ENCODE data around the gene PRKAG2. TPM values are rescaled to one million over a fixed set of nuclear protein-coding genes. Genes with fewer than 3 reads are reported as not detected.

PRKAG2 gene
- polyA plus RNA-seq, 1 of the 3 experiments (the other 2 are of a cell fraction): 51.6 TPM

DNA sequence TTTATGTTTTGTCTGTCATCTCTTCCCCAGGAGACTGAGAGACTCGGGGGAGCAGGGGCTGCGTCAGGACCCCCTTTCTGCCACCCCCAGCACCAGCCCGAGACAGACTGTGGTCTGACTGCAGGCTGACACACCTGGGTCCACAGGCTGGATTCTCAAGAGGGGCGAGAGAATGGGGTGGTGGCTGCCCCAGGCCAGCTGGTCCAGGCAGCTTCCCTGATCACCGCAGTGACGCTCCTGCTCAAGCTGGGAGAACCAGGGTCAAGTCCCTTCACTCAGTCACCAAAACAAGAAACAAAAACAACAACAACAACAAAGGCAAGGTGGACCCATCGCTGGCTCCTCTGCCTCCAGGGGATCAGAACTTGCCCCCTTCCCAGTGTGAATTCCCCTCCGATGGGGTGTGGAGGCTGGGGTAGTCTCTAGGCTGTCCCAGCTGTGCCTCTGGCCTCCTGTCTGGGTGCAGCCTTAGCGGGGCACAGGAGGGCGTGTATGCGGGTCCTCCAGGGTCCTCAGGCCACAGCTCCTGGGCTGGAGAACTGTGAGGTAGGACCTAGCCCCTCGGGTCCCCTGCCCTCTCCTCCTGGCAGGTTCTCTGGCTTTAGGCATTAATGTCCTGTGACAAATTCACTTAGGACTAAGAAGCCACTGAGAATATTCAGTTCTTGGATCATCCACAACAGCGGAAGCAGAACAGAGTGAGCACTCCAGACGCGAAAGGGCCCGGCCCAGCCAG is 40.6 kb downstream of the PRKAG2 start:
- POLR2A ChIA-PET: no interaction called here
- 40% methylated on average over 9 of the region's 16 CpGs for WGBS (ENCODE audit: low lambda C conversion rate)
- no peak for DNase-seq

More for the DNA sequence above, 40.6 kb downstream of the PRKAG2 start:
- H4K20me1 ChIP-seq (ENCODE audit: insufficient read depth): no peaks in the 10 kb centered on the region
- no peaks in the 10 kb centered on the region for H3K9me3 ChIP-seq
- no peaks in the 10 kb centered on the region for H3K9me2 ChIP-seq
- H3K4me3 ChIP-seq (ENCODE audit: low read depth in 2 of 2, low read length in 1 of 2): no peak overlapping the region
- H3F3A ChIP-seq (replicated peaks; ENCODE audit: insufficient read depth): no peaks in the 10 kb centered on the region
- TF ChIP-seq GATA2 (CRISPR knock-in tag; IDR thresholded peaks at IDR 0.05): no peak
- TF ChIP-seq, protein P1, sequence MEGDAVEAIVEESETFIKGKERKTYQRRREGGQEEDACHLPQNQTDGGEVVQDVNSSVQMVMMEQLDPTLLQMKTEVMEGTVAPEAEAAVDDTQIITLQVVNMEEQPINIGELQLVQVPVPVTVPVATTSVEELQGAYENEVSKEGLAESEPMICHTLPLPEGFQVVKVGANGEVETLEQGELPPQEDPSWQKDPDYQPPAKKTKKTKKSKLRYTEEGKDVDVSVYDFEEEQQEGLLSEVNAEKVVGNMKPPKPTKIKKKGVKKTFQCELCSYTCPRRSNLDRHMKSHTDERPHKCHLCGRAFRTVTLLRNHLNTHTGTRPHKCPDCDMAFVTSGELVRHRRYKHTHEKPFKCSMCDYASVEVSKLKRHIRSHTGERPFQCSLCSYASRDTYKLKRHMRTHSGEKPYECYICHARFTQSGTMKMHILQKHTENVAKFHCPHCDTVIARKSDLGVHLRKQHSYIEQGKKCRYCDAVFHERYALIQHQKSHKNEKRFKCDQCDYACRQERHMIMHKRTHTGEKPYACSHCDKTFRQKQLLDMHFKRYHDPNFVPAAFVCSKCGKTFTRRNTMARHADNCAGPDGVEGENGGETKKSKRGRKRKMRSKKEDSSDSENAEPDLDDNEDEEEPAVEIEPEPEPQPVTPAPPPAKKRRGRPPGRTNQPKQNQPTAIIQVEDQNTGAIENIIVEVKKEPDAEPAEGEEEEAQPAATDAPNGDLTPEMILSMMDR (IDR thresholded peaks at IDR 0.05): no peak
- no peak for TF ChIP-seq FOXM1 (IDR thresholded peaks at IDR 0.05; ENCODE audit: low read depth)
- no peak for TF ChIP-seq NFIC (IDR thresholded peaks at IDR 0.05; ENCODE audit: borderline replicate concordance)
- no peak for TF ChIP-seq TAF1 (IDR thresholded peaks at IDR 0.05; ENCODE audit: borderline replicate concordance, low read depth, low read length)
- TF ChIP-seq ZBTB33 (IDR thresholded peaks at IDR 0.05; ENCODE audit: borderline replicate concordance, low read depth): no peak
- no peak for TF ChIP-seq RFX5 (IDR thresholded peaks at IDR 0.05; ENCODE audit: low read length)
- TF ChIP-seq, protein P2, sequence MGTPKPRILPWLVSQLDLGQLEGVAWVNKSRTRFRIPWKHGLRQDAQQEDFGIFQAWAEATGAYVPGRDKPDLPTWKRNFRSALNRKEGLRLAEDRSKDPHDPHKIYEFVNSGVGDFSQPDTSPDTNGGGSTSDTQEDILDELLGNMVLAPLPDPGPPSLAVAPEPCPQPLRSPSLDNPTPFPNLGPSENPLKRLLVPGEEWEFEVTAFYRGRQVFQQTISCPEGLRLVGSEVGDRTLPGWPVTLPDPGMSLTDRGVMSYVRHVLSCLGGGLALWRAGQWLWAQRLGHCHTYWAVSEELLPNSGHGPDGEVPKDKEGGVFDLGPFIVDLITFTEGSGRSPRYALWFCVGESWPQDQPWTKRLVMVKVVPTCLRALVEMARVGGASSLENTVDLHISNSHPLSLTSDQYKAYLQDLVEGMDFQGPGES (IDR thresholded peaks at IDR 0.05; ENCODE audit: low read depth, low read length): no peak
- TF ChIP-seq MXI1 (IDR thresholded peaks at IDR 0.05; ENCODE audit: low read depth, low read length): no peak
- TF ChIP-seq POLR2AphosphoS5 (IDR thresholded peaks at IDR 0.05; ENCODE audit: low read depth, low read length): no peak
- no peak for TF ChIP-seq FOSL2 (IDR thresholded peaks at IDR 0.05; ENCODE audit: borderline replicate concordance, low read depth)
- no peak for TF ChIP-seq RXRA (IDR thresholded peaks at IDR 0.05; ENCODE audit: borderline replicate concordance, low read depth)
- TF ChIP-seq SMC3 (IDR thresholded peaks at IDR 0.05; ENCODE audit: low read depth, low read length): no peak
- no peak for TF ChIP-seq FOXJ3 (CRISPR knock-in tag; IDR thresholded peaks at IDR 0.05)
- no peaks in the 10 kb centered on the region for H3K4me1 ChIP-seq (ENCODE audit: control insufficient read depth in 1 of 2, insufficient read depth in 2 of 2, low read depth in 1 of 2, low read length in 1 of 2)
- no peak overlapping the region for H3K4me2 ChIP-seq
- no peak overlapping the region for H3K9ac ChIP-seq
- H3K79me2 ChIP-seq (ENCODE audit: insufficient read depth): no peaks in the 10 kb centered on the region
- no peak overlapping the region for H3K27ac ChIP-seq (ENCODE audit: low read depth in 2 of 2, low read length in 1 of 2)
- CTCF ChIA-PET: interaction anchor here (0.8 to 0.9 kb wide), 2 partner anchors 77 to 156 kb away, joined by 3 to 4 read pairs; no protein-coding TSS in a partner anchor
- no peak overlapping the region for H2AFZ ChIP-seq (ENCODE audit: low read depth)
- H3K36me3 ChIP-seq (replicated peaks in 1 of 2; ENCODE audit: control insufficient read depth in 1 of 2, insufficient read depth in 2 of 2, low read length in 1 of 2): no peaks in the 10 kb centered on the region
- H3K27me3 ChIP-seq (ENCODE audit: insufficient read depth): peaks cover 39% of the 10 kb centered on the region
